HG03469 (cell line): ENCODE data around the gene MOB3B.
A peak's percentile ranks its signal among the peaks of the same experiment; 100 is the strongest.

Experiments used
- ATAC-seq: cut with Tn5 transposase; IDR thresholded peaks from one replicate; pipeline ENCODE4 v1.9.1; 2021; ENCODE audit warnings: mild to moderate bottlenecking, moderate library complexity, moderate number of reproducible peaks; ENCODE audit not compliant: unreplicated experiment

Gene MOB3B

GRCh38 chr9:27369591-27369990 is 160.0 kb downstream of the MOB3B start:
- ATAC-seq: no peak

GRCh38 chr9:27368316-27368985 is 161.2 kb downstream of the MOB3B start:
- ATAC-seq: no peak

- ATAC-seq: no peak
These were observed 161.7 kb downstream of the MOB3B start for GRCh38 chr9:27367921-27368315.

GRCh38 chr9:27367175-27367798 is 162.3 kb downstream of the MOB3B start:
- peak; percentile 72 for ATAC-seq

- ATAC-seq: peak; percentile 88
These were observed 163.8 kb downstream of the MOB3B start for GRCh38 chr9:27365707-27366376.

GRCh38 chr9:27362447-27363210 is 167.0 kb downstream of the MOB3B start:
- no peak for ATAC-seq

GRCh38 chr9:27361492-27361891 is 168.1 kb downstream of the MOB3B start:
- ATAC-seq: no peak

GRCh38 chr9:27359763-27360162 is 169.9 kb downstream of the MOB3B start:
- no peak for ATAC-seq

- ATAC-seq: no peak
These were observed 171.6 kb downstream of the MOB3B start for GRCh38 chr9:27358007-27358406.

- no peak for ATAC-seq
These were observed 173.2 kb downstream of the MOB3B start for GRCh38 chr9:27356446-27356845.

GRCh38 chr9:27355166-27355565 is 174.4 kb downstream of the MOB3B start:
- no peak for ATAC-seq

- peak; percentile 77 for ATAC-seq
These were observed 176.0 kb downstream of the MOB3B start for GRCh38 chr9:27353474-27354229.

- ATAC-seq: no peak
These were observed 176.5 kb downstream of the MOB3B start for GRCh38 chr9:27353166-27353473.

- no peak for ATAC-seq
These were observed 177.0 kb downstream of the MOB3B start for GRCh38 chr9:27352457-27353165.

- no peak for ATAC-seq
These were observed 178.2 kb downstream of the MOB3B start for GRCh38 chr9:27351438-27351837.

- ATAC-seq: no peak
These were observed 179.1 kb downstream of the MOB3B start for GRCh38 chr9:27350382-27350976.

GRCh38 chr9:27349698-27350080 is 179.9 kb downstream of the MOB3B start:
- ATAC-seq: no peak

GRCh38 chr9:27348785-27349697 is 180.6 kb downstream of the MOB3B start:
- no peak for ATAC-seq

- ATAC-seq: no peak
These were observed 181.7 kb downstream of the MOB3B start for GRCh38 chr9:27347889-27348288.
